Measurements from ENCODE around the gene NNMT.
A peak's percentile ranks its signal among the peaks of the same experiment; 100 is the strongest.
"Not testable (repeated sequence)": the region's sequence is repeated elsewhere in the genome, so short reads cannot be mapped to it uniquely, and the experiment has no call there.

Gene NNMT

DNA sequence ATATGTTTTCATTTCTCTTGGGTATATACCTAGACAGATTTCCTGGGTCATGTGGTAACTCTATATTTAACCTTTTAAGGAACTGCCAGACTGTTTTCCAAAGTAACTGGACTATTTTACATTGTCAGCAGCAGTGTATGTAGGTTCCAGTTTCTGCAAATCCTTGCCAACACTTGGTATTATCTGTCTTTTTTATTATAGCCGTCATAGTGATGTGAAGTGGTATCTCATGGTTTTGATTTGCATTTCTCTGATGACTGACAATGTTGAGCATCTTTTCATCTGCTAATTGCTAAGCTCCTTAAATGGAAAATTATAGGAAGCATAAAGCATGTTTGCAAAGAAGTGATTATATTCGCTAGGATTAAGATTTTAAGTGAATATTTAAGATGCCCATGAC, 13.9 kb downstream of the NNMT start:
- DNase-seq (ENCODE audit: low spot score): no peak

DNA sequence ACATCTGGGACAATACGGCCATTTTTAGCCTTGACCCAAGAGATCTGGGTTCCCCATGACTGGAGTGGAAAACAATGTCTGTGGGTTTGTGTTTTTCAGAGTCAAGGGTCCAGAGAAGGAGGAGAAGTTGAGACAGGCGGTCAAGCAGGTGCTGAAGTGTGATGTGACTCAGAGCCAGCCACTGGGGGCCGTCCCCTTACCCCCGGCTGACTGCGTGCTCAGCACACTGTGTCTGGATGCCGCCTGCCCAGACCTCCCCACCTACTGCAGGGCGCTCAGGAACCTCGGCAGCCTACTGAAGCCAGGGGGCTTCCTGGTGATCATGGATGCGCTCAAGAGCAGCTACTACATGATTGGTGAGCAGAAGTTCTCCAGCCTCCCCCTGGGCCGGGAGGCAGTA, 15.7 kb downstream of the NNMT start:
- no peak for DNase-seq (ENCODE audit: low spot score)

DNA sequence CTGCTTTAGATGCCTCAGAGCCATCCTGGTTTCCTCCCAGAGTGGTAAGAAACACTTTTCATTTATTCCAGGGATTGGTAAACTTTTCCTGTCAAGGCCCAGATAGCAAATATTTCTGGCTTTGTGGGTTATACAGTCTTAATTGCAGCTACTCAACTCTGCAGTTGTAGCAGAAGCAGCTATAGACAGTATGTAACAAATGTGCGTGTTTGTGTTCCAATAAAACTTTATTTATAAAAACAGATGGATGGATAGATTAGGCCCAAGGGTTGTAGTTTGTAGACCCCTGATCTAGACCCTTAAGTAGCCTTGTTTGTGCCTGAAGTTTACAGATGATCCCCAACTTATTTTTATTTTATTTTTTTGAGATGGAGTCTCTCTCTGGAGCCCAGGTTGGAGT, 17.9 kb downstream of the NNMT start:
- no peak for DNase-seq (ENCODE audit: low spot score)

DNA sequence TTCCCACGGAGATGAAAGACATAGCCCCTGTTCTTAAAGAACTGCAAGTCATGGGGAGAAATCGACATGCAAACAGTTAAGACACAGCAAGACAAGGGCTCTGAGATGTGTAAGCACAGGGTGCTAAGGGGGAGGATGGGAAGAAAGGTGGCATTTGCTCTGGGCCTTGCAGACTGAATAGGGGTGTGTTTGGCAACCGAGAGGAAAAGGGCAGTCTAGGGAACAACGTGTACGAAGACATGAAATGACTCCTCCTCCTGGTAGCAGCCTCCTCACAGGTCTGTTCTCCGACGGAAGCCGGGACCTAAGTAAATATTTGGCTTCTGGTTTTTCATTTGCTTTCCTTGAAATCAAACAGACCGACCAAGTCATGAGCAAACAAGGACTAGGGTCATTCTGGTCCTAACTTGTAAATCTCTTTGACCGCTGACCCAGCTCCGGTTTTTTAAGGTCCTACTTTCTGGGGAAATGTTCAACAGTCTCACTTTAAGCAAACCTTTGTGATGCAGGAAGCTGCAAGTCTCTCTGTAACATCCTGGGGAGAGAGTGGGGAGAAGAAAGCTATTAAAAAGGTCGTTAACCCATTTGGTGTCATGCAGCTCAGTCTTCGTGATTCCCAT, 19.7 kb downstream of the NNMT start:
- peak; percentile 19 for DNase-seq (ENCODE audit: low spot score)

DNA sequence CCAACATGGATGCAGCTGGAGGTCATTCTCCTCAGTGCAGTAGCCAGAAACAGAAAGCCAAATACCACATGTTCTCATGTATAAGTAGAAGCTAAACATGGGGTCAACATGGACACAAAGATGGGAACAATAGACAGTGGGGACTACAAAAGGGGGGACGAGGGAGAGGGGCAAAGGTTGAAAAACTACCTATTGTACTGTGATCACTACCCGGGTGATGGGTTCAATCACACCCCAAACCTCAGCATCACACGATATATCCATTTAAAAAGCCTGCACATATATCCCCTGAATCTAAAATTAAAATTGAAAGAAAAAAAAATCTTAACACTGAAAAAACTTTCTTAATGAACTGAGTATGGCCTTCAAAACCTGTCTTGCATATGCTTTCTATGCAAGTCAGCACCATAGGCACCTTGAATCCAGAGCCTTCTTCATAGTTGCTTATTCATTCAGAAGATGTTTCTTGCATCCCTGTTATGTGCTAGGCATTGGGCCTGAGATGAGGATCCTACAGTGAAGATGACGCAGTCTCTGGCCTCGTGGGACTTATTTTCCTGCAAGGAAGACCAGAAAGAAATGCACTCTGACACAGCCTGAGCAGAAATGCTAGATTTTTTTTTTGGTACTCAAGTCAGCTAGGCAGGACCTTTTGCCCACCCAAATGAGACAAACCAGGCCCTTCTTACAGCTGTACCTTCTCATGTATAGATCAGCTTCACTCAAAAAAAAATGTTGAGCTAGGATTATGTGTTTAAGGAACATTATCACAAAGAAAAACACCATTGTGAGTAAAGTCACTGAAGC, 21.0 kb downstream of the NNMT start:
- no peak for DNase-seq (ENCODE audit: low spot score)

DNA sequence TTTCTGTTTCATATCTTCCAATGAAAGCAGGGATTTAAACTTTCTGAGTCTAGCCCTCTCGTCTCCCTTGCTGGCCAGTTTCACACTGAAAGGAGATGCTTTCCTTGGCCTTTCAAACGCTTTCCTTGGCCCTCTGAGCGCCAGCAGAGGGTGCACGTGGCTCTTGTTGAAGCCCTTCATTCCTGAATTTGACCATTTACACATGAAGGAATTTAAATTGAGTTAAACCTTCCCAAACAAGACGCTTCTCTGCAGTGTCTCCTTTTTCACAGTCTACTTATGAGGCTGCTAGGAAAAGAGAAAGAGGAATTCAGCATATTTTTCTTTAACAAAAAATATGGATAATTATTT, 21.6 kb downstream of the NNMT start:
- no peak for DNase-seq (ENCODE audit: low spot score)

DNA sequence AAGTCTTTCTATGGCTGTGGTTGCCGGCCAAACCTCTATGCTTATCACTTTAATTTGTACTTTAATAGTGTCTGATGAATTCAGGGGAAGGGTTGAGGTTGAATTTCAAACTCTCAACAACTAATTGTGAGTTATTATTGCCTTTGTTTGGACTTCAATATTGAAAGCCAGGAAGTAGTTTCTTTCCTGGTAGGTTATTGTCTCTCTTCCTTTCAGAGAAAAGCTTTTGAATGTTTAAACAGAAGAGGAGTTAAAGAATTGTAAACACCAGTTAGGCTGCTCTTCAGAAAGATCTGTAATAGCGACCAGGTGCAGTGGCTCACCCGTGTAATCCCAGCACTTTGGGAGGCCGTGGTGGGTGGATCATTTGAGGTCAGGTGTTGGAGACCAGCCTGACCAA, 22.2 kb downstream of the NNMT start:
- no peak for DNase-seq (ENCODE audit: low spot score)

DNA sequence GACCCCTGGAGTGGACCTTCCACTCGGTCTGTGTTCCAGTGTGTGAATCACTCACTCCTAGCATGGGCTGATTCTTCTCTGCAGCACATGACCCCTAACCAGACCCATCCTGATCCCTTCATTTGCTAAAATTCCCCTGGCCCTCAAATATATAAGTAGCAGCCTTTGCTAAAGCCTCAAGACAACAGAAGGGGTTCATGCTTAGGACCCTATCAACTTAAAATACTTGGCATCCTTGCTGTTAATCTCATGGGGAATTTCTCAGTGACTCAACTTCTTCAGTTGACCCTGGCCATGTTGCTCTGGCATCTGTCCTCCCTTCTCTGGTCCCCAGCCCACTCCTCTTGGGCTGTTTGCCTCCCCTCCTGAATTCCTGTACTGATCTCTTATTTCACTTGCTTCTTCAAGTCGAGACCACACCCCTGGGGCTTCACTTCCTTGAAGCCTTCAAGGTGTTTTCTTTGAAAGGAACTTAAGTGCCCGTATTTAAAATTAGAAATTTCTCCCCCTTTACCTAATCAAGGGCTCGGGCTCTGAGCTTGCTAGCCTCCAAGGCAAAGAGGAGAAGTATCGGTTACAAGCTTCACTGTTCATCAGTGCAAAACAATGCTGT, 23.6 kb downstream of the NNMT start:
- no peak for DNase-seq (ENCODE audit: low spot score)

DNA sequence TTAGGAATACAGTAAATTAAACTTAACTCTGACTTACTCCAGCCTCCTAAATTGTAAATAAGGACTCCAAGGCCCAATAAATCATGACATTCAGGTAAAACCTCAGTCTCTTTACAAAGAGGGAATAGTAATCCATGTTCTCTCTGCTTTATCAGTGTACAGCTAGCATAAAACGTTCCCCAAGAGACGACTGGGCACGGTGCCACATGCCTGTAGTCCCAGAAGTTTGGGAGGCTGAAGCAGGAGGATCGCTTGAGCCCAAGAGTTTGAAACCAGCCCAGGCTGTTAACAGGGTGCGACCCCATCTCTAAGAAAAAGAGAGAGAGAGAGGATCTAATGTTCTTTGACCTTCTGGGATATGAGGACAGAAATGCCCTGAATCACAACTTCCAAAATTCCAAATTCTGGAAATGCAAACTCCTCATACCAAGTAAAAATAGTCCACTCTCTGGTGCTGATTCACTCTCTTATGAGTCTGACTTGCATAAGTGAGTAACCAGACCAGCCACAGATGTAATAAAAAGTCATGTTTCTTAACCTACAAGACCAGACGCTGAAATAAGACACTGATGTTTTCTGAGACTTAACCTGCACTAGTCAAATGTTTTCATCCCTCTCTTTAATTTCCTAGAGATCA, 25.5 kb downstream of the NNMT start:
- DNase-seq (ENCODE audit: low spot score): no peak

DNA sequence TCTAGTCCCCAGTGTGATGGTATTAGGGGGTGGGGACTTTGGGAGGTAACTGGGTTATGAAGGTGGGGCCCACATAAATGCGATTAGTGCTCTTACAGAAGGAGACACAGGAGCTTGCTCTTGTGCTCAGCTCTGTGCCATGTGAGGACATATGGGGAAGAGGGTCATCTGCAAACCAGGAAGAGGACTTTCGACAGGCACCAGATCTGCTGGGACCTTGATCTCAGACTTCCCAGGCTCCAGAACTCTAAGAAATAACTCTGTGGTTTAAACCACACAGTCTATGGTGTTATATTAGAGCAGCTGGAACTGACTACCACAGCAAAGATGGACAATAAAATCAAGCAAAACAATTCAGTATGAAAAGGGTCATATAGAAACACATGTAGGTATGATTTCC, 26.7 kb downstream of the NNMT start:
- DNase-seq (ENCODE audit: low spot score): no peak

DNA sequence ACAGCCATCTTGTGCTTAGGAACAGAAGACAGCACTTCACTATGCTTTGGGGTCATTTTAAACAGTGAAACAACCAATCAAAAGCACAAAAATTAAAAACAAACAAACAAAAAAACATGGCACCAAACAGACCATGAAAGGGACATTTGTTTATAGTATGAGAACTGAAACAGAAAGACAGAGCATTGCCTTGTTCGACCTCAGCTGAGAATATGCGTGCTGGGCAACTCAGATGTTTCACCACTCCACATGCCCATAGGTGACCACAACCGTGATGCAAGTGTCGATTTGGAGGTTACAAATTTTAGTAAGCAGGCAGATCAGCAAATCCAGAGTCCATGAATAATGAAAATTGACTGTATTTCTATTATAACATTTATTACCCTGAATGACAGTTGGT, 30.0 kb downstream of the NNMT start:
- DNase-seq (ENCODE audit: low spot score): no peak

DNA sequence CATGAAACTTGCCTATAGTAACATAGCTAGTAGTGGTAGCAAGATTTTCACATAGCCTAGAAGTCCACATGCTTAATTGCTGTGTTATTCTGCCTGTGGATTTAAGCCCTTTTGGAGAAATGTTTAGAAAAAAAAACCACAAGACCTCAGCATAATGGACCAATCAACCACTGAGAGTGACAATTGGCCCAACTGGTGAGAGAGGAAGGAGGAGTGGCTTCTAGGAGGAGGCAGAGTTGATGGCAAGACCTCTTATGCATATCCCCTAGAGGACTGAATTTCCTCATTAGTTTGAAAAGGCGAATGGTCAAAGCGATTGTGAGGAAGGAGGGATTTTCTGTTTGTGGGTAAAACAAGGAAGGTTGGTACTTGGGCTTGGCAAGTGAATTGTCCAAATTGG, 30.6 kb downstream of the NNMT start:
- no peak for DNase-seq (ENCODE audit: low spot score)

DNA sequence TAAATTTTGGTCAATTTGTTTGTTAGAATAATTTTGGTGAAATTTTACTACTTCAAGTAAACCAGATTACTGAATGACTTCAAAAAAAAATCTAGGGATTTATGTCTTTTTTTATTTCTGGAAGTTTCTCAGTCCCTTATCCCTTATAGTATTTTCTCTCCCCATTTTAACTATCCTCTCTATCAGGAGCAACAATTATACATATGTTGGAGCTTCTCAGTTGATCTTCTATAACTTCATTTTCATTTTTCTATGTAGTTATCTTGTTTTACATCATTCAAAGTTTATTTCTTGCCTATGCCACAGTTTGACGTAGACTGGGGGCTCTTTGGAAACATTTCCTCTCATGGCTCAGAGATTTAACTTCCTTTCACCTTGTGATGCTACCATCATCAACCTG, 34.2 kb downstream of the NNMT start:
- no peak for DNase-seq (ENCODE audit: low spot score)

DNA sequence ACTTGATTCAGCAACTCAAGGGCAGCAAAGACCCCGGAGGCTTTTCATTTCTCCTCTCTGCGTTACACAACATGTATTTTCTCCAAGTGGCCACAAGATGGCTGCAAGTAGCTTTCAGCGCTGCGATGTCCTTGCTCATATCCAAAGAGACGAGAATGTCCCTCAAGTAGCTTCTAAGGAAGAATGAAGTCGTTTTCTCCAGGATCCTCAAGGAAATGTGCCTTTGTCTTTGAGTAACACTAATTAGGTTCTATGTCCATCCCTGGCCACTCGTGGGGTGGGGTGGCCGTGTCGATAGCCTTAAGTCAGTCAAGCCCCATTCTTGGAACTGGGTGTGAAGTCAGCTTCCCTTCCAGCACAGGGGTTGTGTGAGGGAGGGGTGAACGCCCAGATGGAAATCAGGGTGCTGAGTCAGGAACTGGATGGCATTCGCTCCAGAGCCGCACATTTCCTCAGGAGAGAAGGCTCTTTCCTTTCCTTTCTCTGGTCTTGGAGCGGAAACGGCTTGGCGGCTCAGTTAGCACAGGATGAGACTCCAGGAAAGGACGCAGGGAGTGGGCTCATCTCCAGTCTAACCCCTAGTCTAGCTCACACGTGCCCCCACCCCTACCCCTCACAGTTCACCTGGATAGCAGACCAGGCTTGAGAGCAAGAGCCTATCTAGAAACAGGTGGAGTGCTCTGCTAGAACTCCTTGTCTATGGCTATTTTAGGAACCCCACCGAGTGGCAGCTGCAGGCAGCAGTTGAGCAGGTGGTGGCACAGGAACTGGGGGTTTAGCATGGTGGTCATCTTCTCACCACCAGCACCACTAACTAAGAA, 44.3 kb downstream of the NNMT start:
- DNase-seq (ENCODE audit: low spot score): peak; percentile 38

DNA sequence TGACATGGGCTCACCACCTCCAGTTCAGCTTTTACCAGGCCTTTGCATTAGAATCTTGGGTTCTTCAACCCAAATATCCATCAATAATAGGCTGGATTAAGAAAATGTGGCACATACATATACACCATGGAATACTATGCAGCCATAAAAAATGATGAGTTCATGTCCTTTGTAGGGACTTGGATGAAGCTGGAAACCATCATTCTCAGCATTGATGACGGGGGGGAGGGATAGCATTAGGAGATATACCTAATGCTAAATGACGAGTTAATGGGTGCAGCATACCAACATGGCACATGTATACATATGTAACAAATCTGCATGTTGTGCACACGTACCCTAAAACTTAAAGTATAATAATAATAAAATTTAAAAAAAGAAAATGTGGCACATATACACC, 45.5 kb downstream of the NNMT start:
- DNase-seq (ENCODE audit: low spot score): not testable (repeated sequence)

DNA sequence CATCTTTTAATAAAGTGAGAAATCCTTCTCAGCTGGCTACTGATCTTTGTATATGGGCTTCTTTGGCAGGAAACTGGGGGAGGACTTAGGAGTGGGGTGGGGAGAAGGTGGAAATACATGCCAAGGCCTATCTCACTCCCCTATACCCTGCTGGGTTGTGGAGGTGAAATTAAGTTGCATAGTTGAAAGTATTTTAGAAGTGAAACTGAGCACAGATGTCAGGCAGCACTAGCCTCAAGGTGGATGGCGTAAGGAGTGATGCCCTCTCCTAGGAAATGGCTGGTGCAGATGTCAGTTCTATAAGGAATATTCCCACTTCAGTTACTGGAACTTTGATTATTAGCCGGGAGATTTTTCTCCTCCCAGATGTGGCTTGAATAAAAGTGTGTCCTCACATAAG, 46.3 kb downstream of the NNMT start:
- no peak for DNase-seq (ENCODE audit: low spot score)

DNA sequence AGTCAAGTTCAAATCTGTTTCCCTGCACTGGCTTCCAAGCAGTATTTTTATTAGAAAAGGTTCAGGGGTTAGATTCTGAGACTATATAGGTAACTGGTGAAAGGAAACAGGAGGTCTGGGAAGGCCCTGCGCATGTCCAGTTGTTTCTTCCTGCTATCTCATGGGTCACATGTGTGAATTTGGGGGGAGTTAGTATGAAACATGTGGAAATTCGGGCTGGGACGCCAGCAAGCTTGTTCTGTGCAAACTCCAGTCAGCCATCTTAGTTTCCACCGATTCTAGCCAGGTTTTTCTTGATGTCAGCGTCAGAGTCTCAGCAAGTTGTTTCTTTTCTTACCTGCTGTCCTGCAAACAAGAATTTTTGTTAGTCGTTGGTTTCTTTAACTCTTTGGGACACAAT, 46.8 kb downstream of the NNMT start:
- DNase-seq (ENCODE audit: low spot score): no peak

DNA sequence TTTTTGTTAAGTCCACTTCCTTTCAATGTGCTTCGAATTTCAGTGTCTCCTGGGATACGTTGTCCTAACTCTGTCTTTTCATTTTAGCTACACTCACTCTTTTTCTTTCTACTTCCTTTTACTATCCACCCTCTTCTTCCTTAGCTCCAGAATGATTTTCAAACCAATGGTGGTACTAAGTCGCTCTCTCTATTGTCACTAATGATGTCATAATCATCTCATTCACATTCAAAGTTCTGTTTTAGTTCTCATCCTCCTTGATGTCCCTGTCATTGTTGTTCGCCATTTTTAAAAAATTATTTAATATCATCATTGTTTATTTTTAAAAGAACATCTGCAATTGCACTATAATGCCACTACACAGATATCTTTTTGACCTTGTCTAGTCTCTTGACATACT, 47.3 kb downstream of the NNMT start:
- DNase-seq (ENCODE audit: low spot score): no peak

DNA sequence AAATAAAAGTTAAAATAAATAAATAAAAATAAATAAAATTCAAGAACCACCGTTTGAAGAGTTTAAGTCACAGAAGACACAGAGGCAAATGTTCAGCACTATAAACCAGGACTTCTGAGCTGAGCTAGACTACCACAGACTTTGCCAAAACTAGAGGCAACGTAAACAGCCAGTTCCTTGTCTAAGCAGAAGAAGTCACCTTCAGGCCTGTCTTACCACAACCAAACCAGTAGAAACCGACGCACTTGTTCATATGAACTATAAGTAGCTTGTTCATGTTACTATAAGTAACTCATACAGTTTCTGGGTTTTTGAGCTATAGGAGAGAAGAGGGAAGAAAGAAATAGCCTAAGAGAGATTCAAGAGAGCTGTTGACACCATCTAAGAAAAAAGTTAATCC, 48.3 kb downstream of the NNMT start:
- DNase-seq (ENCODE audit: low spot score): no peak

DNA sequence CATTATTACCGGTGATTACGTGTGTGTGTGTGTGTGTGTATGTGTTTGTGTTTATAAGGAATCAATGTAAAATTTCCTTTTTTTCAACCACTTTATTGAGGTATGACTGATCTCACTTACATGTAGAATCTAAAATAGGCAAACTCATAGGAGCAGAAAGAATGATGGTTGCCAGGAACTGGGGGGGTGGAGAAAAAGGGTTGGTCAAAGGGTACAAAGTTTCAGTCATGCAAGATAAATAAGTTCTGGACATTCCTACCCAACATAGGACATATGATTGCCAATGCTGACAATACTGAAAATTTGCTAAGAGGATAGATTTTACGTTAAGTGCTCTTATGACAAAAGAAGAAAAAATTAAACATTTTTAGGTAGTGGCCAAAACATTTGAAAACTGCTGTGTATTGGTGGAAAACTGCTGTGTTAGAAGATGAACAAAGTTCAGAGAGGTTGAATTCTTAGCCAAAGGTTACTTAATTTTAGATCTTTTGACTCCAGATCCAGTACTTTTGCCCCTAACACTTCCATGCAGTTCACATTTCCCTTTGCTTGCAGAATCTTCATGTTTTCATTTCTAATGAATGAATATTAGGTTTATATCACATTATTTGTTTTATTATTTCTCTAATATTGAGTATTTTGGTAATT, 49.5 kb downstream of the NNMT start:
- no peak for DNase-seq (ENCODE audit: low spot score)

DNA sequence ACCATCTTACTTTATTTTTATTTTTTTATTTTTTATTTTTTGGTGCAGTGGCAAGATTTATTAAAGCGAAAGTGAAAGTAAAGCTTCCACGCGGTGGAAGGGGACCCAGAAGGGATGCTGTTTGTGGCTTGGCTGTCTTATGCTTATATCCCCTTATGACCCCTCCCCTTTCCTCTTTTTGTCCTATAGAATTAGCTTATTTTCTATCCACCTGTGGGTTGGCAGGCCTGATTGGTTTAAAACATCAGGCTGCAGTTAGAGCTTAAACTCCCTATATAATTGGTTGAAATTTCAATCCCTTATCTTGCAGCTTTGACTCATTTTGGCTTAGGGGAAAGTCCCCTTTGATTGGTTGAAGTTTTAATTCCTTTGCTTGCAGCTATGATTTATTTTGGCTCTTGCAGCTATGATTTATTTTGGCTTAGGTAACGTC, 50.5 kb downstream of the NNMT start:
- DNase-seq (ENCODE audit: low spot score): no peak

Data from CD4-positive, alpha-beta T cell treated with Interleukin-6 at 100 ng/mL for 8 hours (primary cell).